ENCODE measurements around the gene C2orf49.

- TF ChIP-seq ZNF274 (IDR thresholded peaks at IDR 0.05; ENCODE audit: low read depth, low read length) (no peak), SUZ12 (IDR thresholded peaks at IDR 0.05; ENCODE audit: extremely low read depth, insufficient read depth, insufficient read length) (no peak), YY1 (IDR thresholded peaks at IDR 0.05; ENCODE audit: insufficient read depth, insufficient read length) (no peak)
These were observed 663 bp downstream of the C2orf49 start for GRCh38 chr2:105338020-105338385.

Measured in NT2/D1 (cell line).